Mesodermal cell (in vitro differentiated cells): ENCODE measurements around the gene ERN1.
"Not testable (repeated sequence)": the region's sequence is repeated elsewhere in the genome, so short reads cannot be mapped to it uniquely, and the experiment has no call there.

Source experiments
- H3K27ac ChIP-seq: 2 replicates; pipeline ENCODE4 v1.7.0; 2013; ENCODE audit warnings: mild to moderate bottlenecking, low read depth, low read length, moderate library complexity; ENCODE audit not compliant: severe bottlenecking
- H3K36me3 ChIP-seq: 2 replicates; pipeline ENCODE4 v1.7.1; 2013; ENCODE audit warnings: mild to moderate bottlenecking, low read length, moderate library complexity; ENCODE audit not compliant: control insufficient read depth, insufficient read depth
- H3K4me1 ChIP-seq: one replicate; pipeline ENCODE4 v1.7.1; 2013; ENCODE audit warnings: mild to moderate bottlenecking, low read length; ENCODE audit not compliant: insufficient read depth, control insufficient read depth, poor library complexity, severe bottlenecking
- H3K4me3 ChIP-seq: 2 replicates; pipeline ENCODE4 v1.7.0; 2013; ENCODE audit warnings: low read length, control low read depth, mild to moderate bottlenecking; ENCODE audit not compliant: insufficient read depth, poor library complexity, severe bottlenecking; ENCODE audit errors: extremely low read depth
- H3K9me3 ChIP-seq: 2 replicates; pipeline ENCODE4 v1.7.1; 2013; ENCODE audit warnings: mild to moderate bottlenecking, low read length, moderate library complexity; ENCODE audit not compliant: control insufficient read depth
- WGBS, 2 experiments: methylation state at CpG; one replicate each; pipeline ENCODE4 v1.1.5; 2013; ENCODE audit warnings: missing lambda C conversion rate in 2 of 2; ENCODE audit not compliant: insufficient coverage in 2 of 2; 5-methylcytosine and 5-hydroxymethylcytosine counted together

ERN1 gene

DNA sequence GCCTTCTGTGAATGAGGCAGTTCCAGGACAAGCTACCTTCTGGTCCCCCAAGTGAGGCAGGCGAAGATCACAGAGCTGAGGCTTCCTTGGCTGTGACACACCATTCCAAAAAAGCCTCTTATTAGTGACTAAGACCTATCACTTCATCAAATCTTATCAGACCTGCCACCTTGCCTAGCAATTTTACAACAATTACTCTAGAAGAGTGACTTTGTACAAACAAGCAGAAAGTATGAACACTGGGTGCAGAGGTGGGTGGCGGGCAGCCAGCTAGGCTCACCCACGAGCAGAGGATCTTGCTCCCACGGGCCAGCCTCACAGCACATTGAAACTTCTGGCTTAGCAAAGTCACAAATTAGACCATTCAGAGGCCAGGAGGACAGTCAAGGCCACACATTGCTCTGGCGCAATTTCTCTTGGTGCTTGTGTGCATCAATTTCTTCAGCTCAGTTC, 107.3 kb downstream of the ERN1 start:
- 87 to 88% methylated on average over 4 to 5 of the region's 5 CpGs for WGBS, 2 experiments
- no peaks in the 10 kb centered on the region for H3K36me3 ChIP-seq
- no peaks in the 10 kb centered on the region for H3K9me3 ChIP-seq
- H3K27ac ChIP-seq = no peak overlapping the region
- no peak overlapping the region for H3K4me3 ChIP-seq
- no peaks in the 10 kb centered on the region for H3K4me1 ChIP-seq

GRCh38 chr17:64020056-64020766, 109.7 kb downstream of the ERN1 start, which contains the start of gene ICAM2:
Gene ICAM2, minus strand, starts transcription at chr17:64020633. Its CDS starts 13,942 bp downstream, at chr17:64006691.
- Histone ChIP-seq H3K4me3 (no peak within 1 kb of the TSS), H3K36me3 (no peaks in the 10 kb centered on the region), H3K27ac (no peak within 1 kb of the TSS), H3K4me1 (no peaks in the 10 kb centered on the region), H3K9me3 (no peaks in the 10 kb centered on the region)
- 62 to 65% methylated on average over 17 to 19 of the region's 23 CpGs for WGBS, 2 experiments

- WGBS, 2 experiments = 83 to 84% methylated on average over 8 to 9 of the region's 9 CpGs
- H3K4me3 ChIP-seq, H3K9me3 ChIP-seq, H3K27ac ChIP-seq, H3K36me3 ChIP-seq, H3K4me1 ChIP-seq: not testable (repeated sequence)
Observed at GRCh38 chr17:64019551-64019961, 110.4 kb downstream of the ERN1 start.

GRCh38 chr17:64017381-64017980, 112.5 kb downstream of the ERN1 start:
- no peaks in the 10 kb centered on the region for H3K36me3 ChIP-seq
- 73 to 85% methylated on average over 2 of the region's 2 CpGs for WGBS, 2 experiments
- no peak overlapping the region for H3K27ac ChIP-seq
- no peaks in the 10 kb centered on the region for H3K9me3 ChIP-seq
- H3K4me1 ChIP-seq = no peaks in the 10 kb centered on the region
- no peak overlapping the region for H3K4me3 ChIP-seq

DNA sequence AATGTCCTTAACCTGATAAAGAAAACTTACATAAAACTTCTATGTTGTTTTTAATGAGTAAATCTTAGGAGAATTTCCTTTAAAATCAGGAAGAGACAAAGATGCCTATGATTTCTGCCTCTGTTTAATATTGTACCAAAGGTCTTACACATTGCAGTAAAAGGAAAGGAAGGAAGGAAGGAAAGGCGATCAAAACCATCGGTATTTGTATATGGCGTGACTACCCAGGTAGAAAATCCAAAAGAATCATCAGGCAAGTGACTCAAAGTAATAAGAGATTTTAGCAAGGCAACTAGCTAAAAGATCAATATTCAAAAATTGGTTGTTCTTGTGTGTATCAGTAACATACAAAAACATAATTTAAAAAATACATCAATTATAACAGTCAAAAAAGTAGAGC, 113.0 kb downstream of the ERN1 start:
- H3K36me3 ChIP-seq = no peaks in the 10 kb centered on the region
- no peaks in the 10 kb centered on the region for H3K9me3 ChIP-seq
- 97 to 100% methylated on average over 3 of the region's 3 CpGs for WGBS, 2 experiments
- no peaks in the 10 kb centered on the region for H3K4me1 ChIP-seq
- H3K27ac ChIP-seq = no peak overlapping the region
- no peak overlapping the region for H3K4me3 ChIP-seq

- Histone ChIP-seq H3K4me1 (no peaks in the 10 kb centered on the region), H3K9me3 (no peaks in the 10 kb centered on the region), H3K4me3 (no peak overlapping the region), H3K27ac (peak overlapping the region; percentile 36), H3K36me3 (no peaks in the 10 kb centered on the region)
- 78% methylated on average over 2 to 4 of the region's 5 CpGs for WGBS, 2 experiments
Observed at GRCh38 chr17:64016231-64016784, 113.6 kb downstream of the ERN1 start.

DNA sequence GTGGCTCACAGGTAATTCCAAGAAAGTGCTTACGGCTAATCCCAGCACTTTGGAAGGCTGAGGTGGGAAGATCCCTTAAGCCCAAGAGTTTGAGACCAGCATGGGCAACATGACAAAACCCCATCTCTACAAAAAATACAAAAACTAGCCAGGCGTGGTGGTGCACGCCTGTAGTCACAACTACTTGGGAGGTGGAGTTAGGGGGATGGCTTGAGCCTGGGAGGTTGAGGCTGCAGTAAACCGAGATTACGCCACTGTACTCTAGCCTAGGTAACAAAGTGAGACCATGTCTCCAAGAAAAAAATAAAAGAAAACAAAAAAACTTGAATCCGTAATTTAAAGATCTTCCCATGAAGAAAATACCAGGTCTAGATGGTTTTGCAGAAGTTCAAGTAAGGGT, 114.5 kb downstream of the ERN1 start:
- Histone ChIP-seq H3K36me3 (no peaks in the 10 kb centered on the region), H3K27ac (no peak overlapping the region), H3K4me1 (no peaks in the 10 kb centered on the region), H3K9me3 (no peaks in the 10 kb centered on the region), H3K4me3 (no peak overlapping the region)
- WGBS, 2 experiments = 100% methylated on average over 2 to 3 of the region's 6 CpGs

GRCh38 chr17:64009571-64010402, 120.2 kb downstream of the ERN1 start:
- Histone ChIP-seq H3K4me3 (no peak overlapping the region), H3K4me1 (peaks cover 12% of the 10 kb centered on the region), H3K9me3 (peaks cover 6% of the 10 kb centered on the region), H3K27ac (no peak overlapping the region), H3K36me3 (no peaks in the 10 kb centered on the region)
- WGBS, 2 experiments = 69 to 82% methylated on average over 7 to 8 of the region's 8 CpGs

DNA sequence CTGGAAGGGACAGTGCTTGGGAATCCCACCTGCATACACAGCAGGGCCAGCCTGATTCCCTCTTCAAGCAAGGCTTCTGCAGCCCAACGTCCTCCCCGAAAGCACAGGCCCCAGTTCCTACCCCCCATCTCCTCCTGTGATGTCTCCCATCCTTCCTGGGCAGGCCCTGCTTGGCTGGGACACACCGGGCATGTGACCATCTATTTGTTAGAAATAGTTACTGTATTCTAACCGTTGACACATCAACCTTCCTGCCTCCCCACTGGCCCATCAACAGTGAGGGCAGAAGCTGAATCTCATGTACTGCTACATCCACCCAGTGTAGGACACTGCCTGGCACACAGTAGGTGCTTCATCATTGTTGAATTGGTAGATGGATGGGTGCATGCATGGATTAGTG, 121.1 kb downstream of the ERN1 start:
- H3K4me3 ChIP-seq = no peak overlapping the region
- WGBS, 2 experiments = 85 to 93% methylated on average over 2 to 3 of the region's 4 CpGs
- peaks cover 12% of the 10 kb centered on the region for H3K4me1 ChIP-seq
- H3K36me3 ChIP-seq = no peaks in the 10 kb centered on the region
- no peak overlapping the region for H3K27ac ChIP-seq
- peaks cover 6% of the 10 kb centered on the region for H3K9me3 ChIP-seq

- Histone ChIP-seq H3K9me3 (peaks cover 6% of the 10 kb centered on the region), H3K4me1 (peaks cover 12% of the 10 kb centered on the region), H3K4me3 (no peak overlapping the region), H3K27ac (no peak overlapping the region), H3K36me3 (no peaks in the 10 kb centered on the region)
- 91 to 92% methylated on average over 5 of the region's 5 CpGs for WGBS, 2 experiments
Observed at GRCh38 chr17:64008346-64008745, 121.6 kb downstream of the ERN1 start.
